OCI-LY1 (cell line): ENCODE results near the gene TEAD1.

Experiments used
- H2AFZ ChIP-seq: fragments of 200-600 bp; sonication (generic), shearing (Covaris generic); 2 replicates; pipeline ENCODE4 v1.6.0; 2014; ENCODE audit warnings: antibody characterized with exemption, mild to moderate bottlenecking, low read length
- H3F3A ChIP-seq: fragments of 200-600 bp; sonication (generic), shearing (Covaris generic); 2 replicates; pipeline ENCODE4 v1.6.0; 2014; ENCODE audit warnings: mild to moderate bottlenecking, antibody characterized with exemption, low read length, moderate library complexity; ENCODE audit not compliant: insufficient read depth
- H3K27ac ChIP-seq: fragments of 200-600 bp; sonication (generic); 2 replicates; pipeline ENCODE4 v1.5.1; 2014; ENCODE audit warnings: low read length, mixed run types, mild to moderate bottlenecking, low read depth; ENCODE audit not compliant: poor library complexity, severe bottlenecking
- H3K27me3 ChIP-seq: fragments of 200-600 bp; sonication (generic); 2 replicates; pipeline ENCODE4 v1.6.0; 2014; ENCODE audit warnings: antibody characterized with exemption, mild to moderate bottlenecking, low read length, moderate library complexity; ENCODE audit not compliant: insufficient read depth
- H3K36me3 ChIP-seq: fragments of 200-600 bp; sonication (generic); 2 replicates; pipeline ENCODE4 v1.6.1; 2014; ENCODE audit warnings: mild to moderate bottlenecking, antibody characterized with exemption, low read length, moderate library complexity, mixed read lengths; ENCODE audit not compliant: insufficient read depth
- H3K4me1 ChIP-seq: fragments of 200-600 bp; sonication (generic); 2 replicates; pipeline ENCODE4 v1.5.1; 2014; ENCODE audit warnings: mild to moderate bottlenecking, low read length, moderate library complexity; ENCODE audit not compliant: insufficient read depth, severe bottlenecking
- H3K4me2 ChIP-seq: fragments of 200-600 bp; sonication (generic), shearing (Covaris generic); 2 replicates; pipeline ENCODE4 v1.6.1; 2014; ENCODE audit warnings: low read length
- H3K4me3 ChIP-seq: fragments of 200-600 bp; sonication (generic); 2 replicates; pipeline ENCODE4 v1.5.1; 2014; ENCODE audit warnings: low read length, low read depth, mild to moderate bottlenecking, mixed read lengths; ENCODE audit not compliant: poor library complexity, severe bottlenecking
- H3K79me2 ChIP-seq: fragments of 200-600 bp; shearing (Covaris generic); 2 replicates; pipeline ENCODE4 v1.6.1; 2016; ENCODE audit warnings: mixed run types, low read length, mixed read lengths; ENCODE audit not compliant: insufficient read depth
- H3K9ac ChIP-seq: fragments of 200-600 bp; sonication (generic), shearing (Covaris generic); 2 replicates; pipeline ENCODE4 v1.6.1; 2014; ENCODE audit warnings: mild to moderate bottlenecking, low read length, mixed read lengths
- H3K9me2 ChIP-seq: fragments of 200-600 bp; sonication (generic), shearing (Covaris generic); 2 replicates; pipeline ENCODE4 v1.6.1; 2014; ENCODE audit warnings: low read depth, mild to moderate bottlenecking, low read length, mixed read lengths
- H3K9me3 ChIP-seq: fragments of 200-600 bp; shearing (Covaris generic); 2 replicates; pipeline ENCODE4 v1.6.1; 2014; ENCODE audit warnings: low read length, mixed read lengths
- H4K20me1 ChIP-seq: fragments of 200-600 bp; sonication (generic), shearing (Covaris generic); 2 replicates; pipeline ENCODE4 v1.6.0; 2016; ENCODE audit warnings: mild to moderate bottlenecking, low read length; ENCODE audit not compliant: insufficient read depth
- CTCF ChIP-seq: fragments of 200-600 bp; sonication (generic), shearing (Covaris generic); IDR thresholded peaks from 2 replicates; pipeline ENCODE4 v1.5.1; 2017; ENCODE audit warnings: mild to moderate bottlenecking, antibody characterized with exemption, low read length, moderate library complexity, mixed read lengths
- EZH2 ChIP-seq: fragments of 200-600 bp; sonication (generic), shearing (Covaris generic); IDR thresholded peaks from 2 replicates; pipeline ENCODE4 v1.8.0; 2017; ENCODE audit warnings: borderline replicate concordance, mixed run types, mild to moderate bottlenecking, antibody characterized with exemption, low read length, moderate library complexity, mixed read lengths

The TEAD1 gene

GRCh38 chr11:12746593-12747097, 72.4 kb downstream of the TEAD1 start:
- Histone ChIP-seq H3K9me2 (no peaks in the 10 kb centered on the region), H3K27me3 (no peaks in the 10 kb centered on the region), H3K27ac (no peak overlapping the region), H3K4me1 (no peaks in the 10 kb centered on the region), H2AFZ (no peak overlapping the region), H3K9me3 (no peaks in the 10 kb centered on the region), H3K4me3 (no peak overlapping the region), H3K9ac (no peak overlapping the region), H3K79me2 (no peaks in the 10 kb centered on the region), H3F3A (no peaks in the 10 kb centered on the region), H3K4me2 (no peak overlapping the region), H3K36me3 (no peaks in the 10 kb centered on the region), H4K20me1 (no peaks in the 10 kb centered on the region)
- TF ChIP-seq EZH2: no peak
- TF ChIP-seq CTCF: no peak

- Histone ChIP-seq H3K9me3 (no peaks in the 10 kb centered on the region), H3K4me1 (no peaks in the 10 kb centered on the region), H3K36me3 (no peaks in the 10 kb centered on the region), H3K4me3 (no peak overlapping the region), H2AFZ (no peak overlapping the region), H3K9ac (no peak overlapping the region), H3F3A (no peaks in the 10 kb centered on the region), H3K4me2 (no peak overlapping the region), H4K20me1 (no peaks in the 10 kb centered on the region), H3K79me2 (no peaks in the 10 kb centered on the region), H3K27me3 (no peaks in the 10 kb centered on the region), H3K9me2 (no peaks in the 10 kb centered on the region), H3K27ac (no peak overlapping the region)
- TF ChIP-seq CTCF (no peak), EZH2 (no peak)
Measured at GRCh38 chr11:12748561-12748960, 74.3 kb downstream of the TEAD1 start.

GRCh38 chr11:12749442-12749841, 75.2 kb downstream of the TEAD1 start:
- Histone ChIP-seq H3K9ac (no peak overlapping the region), H3K9me2 (no peaks in the 10 kb centered on the region), H3K4me2 (no peak overlapping the region), H3K79me2 (no peaks in the 10 kb centered on the region), H3K27me3 (no peaks in the 10 kb centered on the region), H3K4me1 (no peaks in the 10 kb centered on the region), H2AFZ (no peak overlapping the region), H3F3A (no peaks in the 10 kb centered on the region), H3K9me3 (no peaks in the 10 kb centered on the region), H3K36me3 (no peaks in the 10 kb centered on the region), H3K4me3 (no peak overlapping the region), H3K27ac (no peak overlapping the region), H4K20me1 (no peaks in the 10 kb centered on the region)
- TF ChIP-seq EZH2: no peak
- TF ChIP-seq CTCF: no peak
